Gastrocnemius medialis (tissue), 4 donors: ENCODE data around the gene C6orf62.

Experiments
- CTCF ChIP-seq, 5 experiments: fragments of 450-650 bp in 3 of 5; fragments of 200-600 bp in 2 of 5; sonication (generic) in 2 of 5; IDR thresholded peaks in 4 of 5; conservative IDR thresholded peaks in 1 of 5; 1 replicate in 4 of 5; 2 replicates in 1 of 5; pipeline ENCODE4 v1.5.1; 2016 to 2019; ENCODE audit warnings: antibody characterized with exemption in 5 of 5, mild to moderate bottlenecking in 3 of 5, moderate library complexity in 3 of 5
- POLR2A ChIP-seq, 2 donors: fragments of 450-650 bp; IDR thresholded peaks; one replicate each; pipeline ENCODE4 v1.6.1; 2017; ENCODE audit warnings: antibody characterized with exemption in 2 of 2, mild to moderate bottlenecking in 2 of 2, moderate library complexity in 2 of 2

GRCh38 chr6:24696097-24696496 is 22.9 kb downstream of the C6orf62 start:
- no peak for TF ChIP-seq CTCF (IDR thresholded peaks at IDR 0.05 in 4 of 5, conservative IDR thresholded peaks at IDR 0.05 in 1 of 5)
- no peak for TF ChIP-seq POLR2A (IDR thresholded peaks at IDR 0.05)
